Pulmonary artery endothelial cell (primary cell): ENCODE results near the gene MET. TPM values are rescaled to one million over a fixed set of nuclear protein-coding genes. Genes with fewer than 3 reads are reported as not detected.
"Not testable (repeated sequence)": the region's sequence is repeated elsewhere in the genome, so short reads cannot be mapped to it uniquely, and the experiment has no call there.

ENCODE experiments used
- DNase-seq: peaks from one replicate; pipeline ENCODE4 v3.0.0-alpha.2; 2011; ENCODE audit warnings: low read depth, low spot score
- total RNA-seq: library from RNA; depleted of rRNA; stranded (reverse); fragments of >200 nt; gene quantifications from 2 replicates; pipeline ENCODE4 v1.2.3, GENCODE V29; 2014

MET gene
- total RNA-seq, 1 donor from 2014 or later: 80.8 TPM

GRCh38 chr7:116806046-116806944 is 134.3 kb downstream of the MET start:
- DNase-seq: no peak

- DNase-seq: no peak
Measured at GRCh38 chr7:116807011-116807560, 135.1 kb downstream of the MET start.

DNA sequence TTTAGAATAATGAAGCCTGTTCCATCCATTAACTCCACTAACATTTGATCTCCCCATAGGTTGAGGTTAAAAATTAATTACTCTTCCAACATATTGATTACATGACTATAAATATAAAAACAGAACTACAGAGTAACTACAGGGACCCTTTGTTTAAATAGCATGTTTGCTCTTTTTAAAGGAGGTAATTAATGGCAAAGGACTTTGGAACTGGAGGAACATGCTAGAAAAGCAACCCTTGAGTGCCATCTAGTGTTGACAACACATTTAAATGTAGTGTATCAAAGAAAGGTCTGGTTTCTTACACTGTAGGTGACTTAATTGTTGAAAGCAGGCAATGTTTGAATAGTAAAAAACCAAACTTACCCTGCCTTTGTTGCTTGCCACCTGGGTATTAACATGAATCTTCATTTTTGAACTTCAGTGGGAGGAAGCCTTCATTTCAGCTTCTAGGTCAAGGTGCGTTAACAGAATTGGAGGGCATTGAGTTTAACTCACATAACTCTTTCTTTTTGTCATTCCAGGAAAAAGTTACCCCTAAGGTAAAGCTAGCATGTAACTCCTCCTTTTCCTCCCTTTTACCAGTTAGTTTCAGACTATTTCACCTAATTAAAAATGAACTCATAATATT is 137.8 kb downstream of the MET start:
- peak; percentile 37 for DNase-seq

GRCh38 chr7:116810267-116811116 is 138.5 kb downstream of the MET start:
- no peak for DNase-seq

- DNase-seq: no peak
Measured at GRCh38 chr7:116811768-116812167, 139.8 kb downstream of the MET start.

DNA sequence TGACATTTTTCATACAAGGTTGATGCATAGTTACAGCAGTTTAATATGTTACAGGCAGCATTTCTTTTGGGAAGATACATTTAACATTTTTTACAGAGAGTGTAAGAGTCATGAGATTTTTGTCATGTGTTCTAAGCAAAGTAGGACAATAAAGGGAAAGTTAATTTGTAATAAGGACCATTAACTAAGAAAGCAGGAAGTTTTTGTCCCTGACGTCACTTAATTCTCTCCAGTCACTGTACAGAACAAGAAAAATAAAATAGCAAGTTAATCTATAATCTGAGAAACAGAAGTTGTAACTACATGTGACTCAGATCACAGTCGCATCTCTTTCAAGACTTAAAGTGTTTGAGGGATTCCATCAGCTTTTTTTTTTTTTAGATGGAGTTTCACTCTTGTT is 140.9 kb downstream of the MET start:
- DNase-seq: no peak

- not testable (repeated sequence) for DNase-seq
Measured at GRCh38 chr7:116813371-116813770, 141.4 kb downstream of the MET start.

DNA sequence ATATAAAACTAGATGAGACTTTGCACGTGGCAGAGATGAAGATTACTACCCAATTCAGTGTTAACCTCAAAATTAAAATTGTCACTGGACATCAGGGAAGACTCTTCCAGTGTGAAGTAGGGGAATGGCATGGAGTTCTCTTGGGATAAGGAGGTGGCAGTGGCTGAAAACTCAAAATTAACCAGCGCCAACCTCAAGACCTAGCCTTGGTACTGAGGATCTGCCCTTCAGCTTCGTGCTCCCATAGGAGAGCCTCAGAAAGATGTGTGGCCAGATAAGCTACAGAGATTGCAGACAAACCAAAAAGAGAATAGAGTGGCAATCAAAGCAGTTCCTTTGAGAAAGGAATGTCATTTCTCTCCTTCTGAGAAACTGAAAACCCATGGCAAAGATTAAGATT is 143.0 kb downstream of the MET start:
- no peak for DNase-seq

DNA sequence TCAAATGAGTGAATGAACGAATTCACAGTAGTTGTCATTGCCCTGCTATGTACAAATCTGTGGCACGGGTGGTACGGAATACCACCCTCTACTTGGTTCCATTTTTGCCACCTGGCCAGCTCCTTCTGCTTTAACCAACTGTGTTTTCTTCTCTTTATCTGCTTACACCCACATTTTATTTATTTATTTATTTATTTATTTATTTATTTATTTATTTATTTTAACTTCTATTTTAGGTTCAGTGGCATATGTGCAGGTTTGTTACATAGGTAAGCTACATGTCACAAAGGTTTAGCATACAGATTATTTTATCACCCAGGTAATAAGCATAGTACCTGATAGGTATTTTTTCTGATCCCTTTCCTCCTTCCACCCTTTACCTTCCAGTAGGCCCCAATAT is 148.2 kb downstream of the MET start:
- DNase-seq: no peak

- not testable (repeated sequence) for DNase-seq
Measured at GRCh38 chr7:116821647-116822046, 149.7 kb downstream of the MET start.

DNA sequence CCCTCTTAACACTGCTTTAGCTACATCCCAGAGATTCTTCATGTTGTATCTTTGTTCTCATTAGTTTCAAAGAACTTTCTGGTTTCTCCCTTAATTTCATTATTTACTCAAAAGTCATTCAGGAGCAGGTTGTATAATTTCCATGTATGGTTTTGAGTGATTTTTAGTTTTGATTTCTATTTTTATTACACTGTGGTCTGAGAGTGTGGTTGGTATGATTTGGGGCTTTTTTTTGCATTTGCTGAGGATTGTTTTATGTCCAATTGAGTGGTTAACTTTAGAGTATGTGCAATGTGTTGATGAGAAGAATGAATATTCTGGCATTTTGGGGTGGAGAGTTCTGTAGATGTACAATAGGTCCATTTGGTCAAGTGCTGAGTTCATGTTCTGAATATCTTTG is 152.5 kb downstream of the MET start:
- DNase-seq: no peak

GRCh38 chr7:116828281-116828680 is 156.3 kb downstream of the MET start:
- DNase-seq: no peak

DNA sequence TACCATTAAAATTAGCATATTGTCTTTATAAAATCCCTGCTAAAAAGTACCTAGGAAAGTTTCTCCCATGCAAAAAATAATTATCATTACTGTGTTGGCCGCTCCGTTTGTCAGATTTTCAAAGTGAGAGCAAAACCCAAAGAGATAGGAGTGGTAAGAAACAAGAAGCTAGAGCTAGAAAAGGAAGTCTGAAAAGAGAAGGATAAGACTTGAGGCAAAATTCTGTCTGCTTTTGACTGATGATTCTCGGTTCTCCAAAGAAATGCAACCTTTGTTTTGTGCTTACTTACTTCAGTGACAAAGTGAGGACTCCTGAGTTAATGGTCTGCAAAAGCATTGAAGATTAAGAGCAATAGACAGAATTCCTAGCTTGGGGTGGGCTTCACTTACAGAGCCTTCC is 157.0 kb downstream of the MET start:
- no peak for DNase-seq

GRCh38 chr7:116829493-116829892 is 157.5 kb downstream of the MET start:
- no peak for DNase-seq

DNA sequence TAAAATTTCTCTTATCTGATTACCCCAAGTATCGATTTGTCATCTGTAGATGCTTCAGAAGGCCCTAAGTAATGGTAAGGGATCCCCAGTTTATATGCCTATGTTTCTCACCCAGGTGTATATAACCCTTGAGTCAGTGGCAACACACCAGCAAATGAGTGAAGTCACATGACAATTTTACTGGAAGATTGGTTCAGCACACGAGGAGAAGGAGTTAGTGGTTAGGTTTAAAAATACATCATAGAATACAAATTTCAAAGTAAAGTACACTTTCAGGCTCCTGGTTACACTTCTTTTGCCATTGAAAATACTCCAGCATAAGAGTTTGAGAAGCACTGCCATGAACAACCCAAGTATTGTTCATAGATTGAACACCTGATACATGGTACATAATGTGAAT is 160.7 kb downstream of the MET start:
- no peak for DNase-seq

DNA sequence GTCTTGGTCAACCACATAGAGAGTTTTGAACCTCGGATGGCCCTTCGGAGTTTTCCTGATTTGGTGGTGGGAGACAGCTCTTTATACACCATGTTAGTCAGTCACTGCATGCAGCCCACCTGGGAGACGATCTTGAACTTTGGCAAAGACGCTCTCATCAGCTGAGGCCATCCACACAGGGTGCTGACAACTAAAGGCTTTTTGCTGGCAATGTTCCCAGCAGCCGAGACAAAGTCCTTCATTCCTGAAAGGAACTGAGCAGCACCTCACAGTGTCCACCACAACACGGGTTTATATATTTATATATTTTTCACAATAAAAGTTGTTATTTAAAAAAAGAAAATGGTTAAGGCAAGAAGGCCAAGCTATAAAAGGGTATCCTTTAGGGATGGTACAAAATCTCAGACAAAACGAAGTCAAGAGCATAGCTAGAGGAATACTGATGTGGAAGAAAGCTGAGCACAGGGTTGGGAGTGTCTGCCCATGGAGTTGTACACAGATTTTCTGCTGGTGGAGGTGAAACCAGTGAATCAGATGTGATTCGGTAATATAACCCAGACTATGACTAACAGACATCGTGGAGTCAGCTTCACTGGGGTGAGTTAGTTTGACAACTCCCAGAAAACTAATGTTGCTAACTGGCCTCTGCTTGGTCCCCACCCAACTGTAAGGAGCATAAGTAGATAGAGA is 163.0 kb downstream of the MET start:
- DNase-seq: no peak

DNA sequence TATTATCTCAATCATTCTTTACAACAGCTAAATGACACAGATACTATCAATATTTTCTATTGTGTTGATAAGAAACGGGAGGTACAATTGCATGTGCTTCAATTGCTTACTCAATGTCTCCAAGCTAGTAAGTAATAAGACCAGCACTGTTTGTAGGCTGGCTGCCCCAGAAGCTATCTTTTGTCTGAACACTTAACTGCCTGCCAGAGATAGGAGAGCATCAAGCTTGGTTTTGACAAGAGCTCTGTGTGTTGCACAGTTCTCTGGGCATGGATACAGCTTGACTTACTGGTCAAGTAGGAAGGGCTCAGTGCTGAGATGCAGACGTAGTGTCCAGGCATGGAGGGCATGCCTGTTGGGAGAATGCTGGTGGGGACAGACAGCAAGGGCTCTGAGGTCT is 164.1 kb downstream of the MET start:
- DNase-seq: no peak

DNA sequence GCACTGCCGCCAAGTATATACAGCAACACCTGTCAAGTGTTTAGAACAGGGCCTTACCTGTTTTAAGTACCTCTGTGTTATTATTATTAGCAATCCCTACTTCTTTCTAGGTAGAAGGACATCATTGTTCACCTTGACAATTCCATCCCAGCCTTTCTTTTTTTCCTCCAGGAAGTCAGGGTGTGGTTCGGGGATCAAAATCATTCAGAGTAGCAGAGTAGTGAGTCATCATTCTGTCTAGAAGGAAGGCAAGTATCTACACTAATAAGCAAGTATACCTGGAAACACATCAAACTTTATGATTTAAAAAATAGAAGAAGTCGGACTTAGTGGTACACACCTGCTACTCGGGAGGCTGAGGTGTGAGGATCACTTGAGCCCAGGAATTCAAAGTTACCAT is 164.9 kb downstream of the MET start:
- no peak for DNase-seq

DNA sequence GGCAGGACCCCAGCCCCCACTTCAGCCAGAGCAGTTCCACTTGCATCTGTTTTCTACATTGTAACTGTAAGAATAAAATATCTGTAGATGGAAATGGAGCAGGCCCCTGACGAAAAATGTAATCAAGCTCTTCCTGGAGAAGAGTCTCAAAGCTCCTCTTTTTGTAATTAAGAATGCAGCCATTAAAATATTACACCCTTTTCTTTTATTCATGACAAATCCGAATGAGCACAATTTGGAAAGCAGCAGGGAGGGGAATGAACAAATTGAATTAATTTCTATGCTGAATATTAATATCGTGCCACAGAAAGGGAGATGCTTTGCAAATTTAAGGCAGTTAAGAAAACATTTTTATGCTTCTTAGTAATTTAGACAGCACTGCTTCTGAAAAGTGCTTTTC is 165.6 kb downstream of the MET start:
- DNase-seq: no peak

DNA sequence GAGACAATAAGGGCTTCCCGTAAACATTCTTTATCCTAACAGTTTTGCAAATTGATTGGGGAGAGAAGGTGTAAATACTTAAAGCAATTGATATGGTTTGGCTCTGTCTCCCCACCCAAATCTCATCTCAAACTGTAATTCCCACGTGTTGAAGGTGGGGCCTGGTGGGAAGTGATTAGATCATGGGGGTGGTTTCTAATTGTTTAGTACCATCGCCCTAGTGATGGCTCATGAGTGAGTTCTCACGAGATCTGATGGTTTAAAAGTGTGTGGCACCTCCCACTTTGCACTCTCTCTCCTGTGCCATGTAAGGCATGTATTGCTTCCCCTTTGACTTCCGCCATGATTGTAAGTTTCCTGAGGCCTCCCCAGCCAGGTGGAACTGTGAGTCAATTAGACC is 168.3 kb downstream of the MET start:
- no peak for DNase-seq

DNA sequence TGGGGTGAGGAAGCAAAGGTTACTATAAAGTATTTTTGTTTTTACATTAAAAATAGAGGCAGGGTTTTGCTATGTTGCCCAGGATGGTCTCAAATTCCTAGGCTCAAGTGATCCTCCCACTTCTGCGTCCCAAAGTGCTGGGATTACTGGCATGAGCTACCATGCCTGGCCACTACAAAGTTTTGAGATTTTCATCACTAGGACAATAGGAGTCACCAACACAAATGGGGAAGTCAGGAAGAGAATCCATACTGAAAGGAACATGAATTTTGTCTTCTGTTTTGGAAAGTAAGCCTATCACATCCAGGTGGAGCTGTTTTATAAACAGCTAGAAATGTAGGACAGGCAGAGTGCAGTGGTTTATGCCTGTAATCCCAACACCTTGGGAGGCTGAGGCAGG is 170.4 kb downstream of the MET start:
- no peak for DNase-seq
